ENCODE results near the gene ZNF319.

Gene ZNF319

DNA sequence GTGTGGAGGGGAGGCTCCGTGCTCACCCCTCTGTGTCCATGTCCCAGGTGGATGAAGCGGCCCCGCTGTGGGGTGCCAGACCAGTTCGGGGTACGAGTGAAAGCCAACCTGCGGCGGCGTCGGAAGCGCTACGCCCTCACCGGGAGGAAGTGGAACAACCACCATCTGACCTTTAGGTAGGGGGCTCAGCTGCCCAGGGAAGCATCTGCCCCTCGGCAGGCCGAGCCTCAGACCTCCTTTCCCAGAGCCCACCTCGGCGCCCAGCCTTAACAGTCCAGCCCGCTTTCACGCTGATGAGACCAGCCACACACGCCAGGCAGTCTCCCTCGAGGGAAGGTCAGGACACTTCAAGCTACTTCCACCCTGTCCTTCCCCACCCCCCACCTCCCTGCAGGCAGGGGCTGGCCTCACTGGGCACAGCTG lies 37.8 kb upstream of the ZNF319 start:
- in situ Hi-C loops (cut with HindIII; ENCODE audit: low pct_ligation_motif_present, low sequenced_read_pairs) = no loop called here
- Histone ChIP-seq H3K27ac (no peak overlapping the region), H3K27me3 (replicated peaks) (no peaks in the 10 kb centered on the region), H3K4me3 (ENCODE audit: low read depth, low read length) (no peak overlapping the region), H3K36me3 (replicated peaks) (no peaks in the 10 kb centered on the region)
- TF ChIP-seq, protein P1, sequence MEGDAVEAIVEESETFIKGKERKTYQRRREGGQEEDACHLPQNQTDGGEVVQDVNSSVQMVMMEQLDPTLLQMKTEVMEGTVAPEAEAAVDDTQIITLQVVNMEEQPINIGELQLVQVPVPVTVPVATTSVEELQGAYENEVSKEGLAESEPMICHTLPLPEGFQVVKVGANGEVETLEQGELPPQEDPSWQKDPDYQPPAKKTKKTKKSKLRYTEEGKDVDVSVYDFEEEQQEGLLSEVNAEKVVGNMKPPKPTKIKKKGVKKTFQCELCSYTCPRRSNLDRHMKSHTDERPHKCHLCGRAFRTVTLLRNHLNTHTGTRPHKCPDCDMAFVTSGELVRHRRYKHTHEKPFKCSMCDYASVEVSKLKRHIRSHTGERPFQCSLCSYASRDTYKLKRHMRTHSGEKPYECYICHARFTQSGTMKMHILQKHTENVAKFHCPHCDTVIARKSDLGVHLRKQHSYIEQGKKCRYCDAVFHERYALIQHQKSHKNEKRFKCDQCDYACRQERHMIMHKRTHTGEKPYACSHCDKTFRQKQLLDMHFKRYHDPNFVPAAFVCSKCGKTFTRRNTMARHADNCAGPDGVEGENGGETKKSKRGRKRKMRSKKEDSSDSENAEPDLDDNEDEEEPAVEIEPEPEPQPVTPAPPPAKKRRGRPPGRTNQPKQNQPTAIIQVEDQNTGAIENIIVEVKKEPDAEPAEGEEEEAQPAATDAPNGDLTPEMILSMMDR (IDR thresholded peaks at IDR 0.05; ENCODE audit: low read depth, low read length, missing control alignments) = no peak
- no peak for DNase-seq

DNA sequence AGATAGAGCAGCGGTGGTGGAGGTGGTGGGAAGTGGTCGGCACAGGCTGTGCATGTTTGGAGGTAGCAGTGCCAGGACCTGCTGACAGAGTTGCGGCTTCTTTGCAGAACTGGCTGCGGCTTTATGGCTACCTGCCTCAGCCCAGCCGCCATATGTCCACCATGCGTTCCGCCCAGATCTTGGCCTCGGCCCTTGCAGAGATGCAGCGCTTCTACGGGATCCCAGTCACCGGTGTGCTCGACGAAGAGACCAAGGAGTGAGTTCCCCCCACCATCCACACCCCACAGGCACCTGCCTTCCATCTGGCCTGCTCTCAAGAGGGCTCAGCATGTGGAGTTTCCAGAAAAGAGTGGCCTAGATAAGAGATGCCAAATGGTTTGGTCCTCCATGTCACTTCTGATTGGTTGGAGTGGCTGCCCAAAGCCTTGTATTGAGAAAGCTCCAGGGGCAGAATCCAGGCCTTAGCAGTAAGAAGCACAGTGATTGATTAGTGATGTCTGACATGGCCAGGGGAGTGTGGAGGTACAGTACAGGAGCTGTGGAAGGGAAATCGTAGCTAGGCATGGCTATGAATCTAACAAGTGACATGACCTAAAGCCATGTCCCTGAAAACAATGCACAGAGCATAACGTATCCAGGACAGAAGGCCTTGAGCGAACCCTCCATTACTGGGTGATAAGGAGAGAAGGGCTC lies 37.0 kb upstream of the ZNF319 start:
- no peak overlapping the region for H3K27ac ChIP-seq
- TF ChIP-seq, protein P1 (IDR thresholded peaks at IDR 0.05; ENCODE audit: low read depth, low read length, missing control alignments) = no peak
- H3K4me3 ChIP-seq (ENCODE audit: low read depth, low read length) = no peak overlapping the region
- no peak for DNase-seq
- in situ Hi-C loops (cut with HindIII; ENCODE audit: low pct_ligation_motif_present, low sequenced_read_pairs) = no loop called here
- no peaks in the 10 kb centered on the region for H3K27me3 ChIP-seq (replicated peaks)
- no peaks in the 10 kb centered on the region for H3K36me3 ChIP-seq (replicated peaks)

DNA sequence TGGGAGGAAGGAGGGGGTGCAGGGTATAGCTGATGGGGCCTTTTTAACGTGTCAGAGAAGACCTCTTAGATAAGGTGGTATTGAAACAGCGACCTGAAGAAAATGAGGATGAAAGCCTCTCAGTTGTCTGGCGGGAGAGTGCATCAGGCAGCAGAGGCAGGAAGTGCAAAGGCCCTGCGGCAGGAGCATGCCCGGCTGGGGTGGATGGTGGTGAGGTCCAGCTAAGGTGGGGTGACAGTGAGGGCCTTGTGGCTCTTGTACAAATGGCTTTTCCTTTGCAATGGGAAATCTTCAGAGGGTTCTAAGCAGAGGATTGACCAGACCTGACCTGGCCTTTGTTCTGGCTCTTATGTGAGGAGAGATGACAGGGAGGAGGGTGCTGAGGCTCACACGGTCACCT lies 36.5 kb upstream of the ZNF319 start:
- Histone ChIP-seq H3K27ac (no peak overlapping the region), H3K36me3 (replicated peaks) (no peaks in the 10 kb centered on the region), H3K27me3 (replicated peaks) (no peaks in the 10 kb centered on the region), H3K4me3 (ENCODE audit: low read depth, low read length) (no peak overlapping the region)
- TF ChIP-seq, protein P1 (IDR thresholded peaks at IDR 0.05; ENCODE audit: low read depth, low read length, missing control alignments) = no peak
- in situ Hi-C loops (cut with HindIII; ENCODE audit: low pct_ligation_motif_present, low sequenced_read_pairs) = no loop called here
- no peak for DNase-seq

DNA sequence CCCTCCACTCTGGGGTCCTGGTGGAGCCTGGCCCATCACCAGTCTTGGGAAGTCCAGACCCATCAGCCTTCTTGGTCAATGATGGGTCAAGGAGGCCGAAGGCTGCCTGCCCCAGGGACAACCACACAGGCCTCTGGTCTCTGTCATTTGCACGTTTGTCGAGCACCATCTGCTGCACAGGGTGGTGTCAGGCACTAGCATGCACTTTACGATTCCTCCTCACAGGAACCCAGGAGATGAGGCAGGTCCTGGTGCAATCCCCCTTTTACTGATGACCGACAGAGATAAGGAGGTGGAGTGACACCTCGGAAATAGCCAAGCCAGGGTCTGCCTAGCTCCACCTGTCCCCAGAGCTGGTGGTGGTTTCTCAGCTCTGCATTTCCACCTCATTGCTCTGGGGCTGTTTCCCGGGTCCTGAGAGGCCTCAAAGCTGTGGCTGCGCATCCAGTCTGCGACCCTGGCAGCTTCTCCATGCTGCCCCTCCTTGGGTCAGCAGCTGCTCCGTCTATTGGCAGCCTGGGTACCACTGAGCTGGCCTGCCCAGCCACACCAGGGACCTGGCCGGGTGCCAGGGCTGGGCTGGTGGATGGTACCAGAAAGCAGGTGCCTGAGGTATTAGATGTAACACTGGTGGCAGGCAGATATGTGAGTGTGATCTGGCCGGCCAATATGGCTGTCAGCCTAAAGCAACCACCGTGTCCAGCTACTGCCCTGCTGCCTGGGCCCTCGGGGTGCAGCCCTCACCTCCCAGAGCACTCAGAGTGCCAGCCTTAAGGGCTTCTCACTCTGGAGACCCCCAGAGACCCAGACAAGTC lies 35.1 kb upstream of the ZNF319 start:
- Histone ChIP-seq H3K27ac (no peak overlapping the region), H3K36me3 (replicated peaks) (no peaks in the 10 kb centered on the region), H3K4me3 (ENCODE audit: low read depth, low read length) (no peak overlapping the region), H3K27me3 (replicated peaks) (no peaks in the 10 kb centered on the region)
- in situ Hi-C loops (cut with HindIII; ENCODE audit: low pct_ligation_motif_present, low sequenced_read_pairs) = no loop called here
- DNase-seq = no peak
- TF ChIP-seq, protein P1 (IDR thresholded peaks at IDR 0.05; ENCODE audit: low read depth, low read length, missing control alignments) = no peak

DNA sequence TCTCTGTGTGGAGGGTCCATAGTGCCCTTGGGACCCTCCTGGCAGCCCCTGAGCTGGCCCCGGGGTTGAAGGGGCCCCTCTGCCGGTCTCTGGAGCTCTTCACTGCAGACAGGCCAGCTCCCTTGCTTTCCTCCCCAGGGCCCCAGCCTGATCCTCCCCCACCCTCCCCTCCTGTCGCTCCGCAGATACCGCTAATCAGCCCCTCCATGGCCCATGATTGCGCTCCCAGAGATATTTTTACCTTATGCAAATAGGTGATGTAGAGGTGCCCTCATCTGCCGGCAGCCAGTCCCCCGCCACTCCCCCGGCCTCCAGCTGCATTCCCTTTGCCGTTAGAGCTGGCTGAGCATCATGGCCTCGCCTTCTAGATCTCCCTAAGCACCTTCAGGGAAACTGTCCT lies 34.3 kb upstream of the ZNF319 start:
- TF ChIP-seq, protein P1 (IDR thresholded peaks at IDR 0.05; ENCODE audit: low read depth, low read length, missing control alignments) = no peak
- Histone ChIP-seq H3K27ac (no peak overlapping the region), H3K36me3 (replicated peaks) (no peaks in the 10 kb centered on the region), H3K27me3 (replicated peaks) (no peaks in the 10 kb centered on the region), H3K4me3 (ENCODE audit: low read depth, low read length) (no peak overlapping the region)
- no peak for DNase-seq
- in situ Hi-C loops (cut with HindIII; ENCODE audit: low pct_ligation_motif_present, low sequenced_read_pairs) = no loop called here

Data from brain microvascular endothelial cell (primary cell).